Activated CD8-positive, alpha-beta memory T cell treated with anti-CD3 and anti-CD28 coated beads, Interleukin-2, amount 10 ng/mL, durations not matched to agents 7 days and 5 days (primary cell): ENCODE results near the gene RAB5A. TPM values are rescaled to one million over a fixed set of nuclear protein-coding genes. Genes with fewer than 3 reads are reported as not detected.
"Not testable (repeated sequence)": the region's sequence is repeated elsewhere in the genome, so short reads cannot be mapped to it uniquely, and the experiment has no call there.

Experiments
- ATAC-seq: fragments of 150-1000 bp; cut with Tn5 transposase; one replicate; pipeline ENCODE4 v1.10.0; 2021; ENCODE audit warnings: moderate library complexity
- CTCF ChIA-PET: fragments of 350-600 bp; sonication (Branson Sonifier 250); formaldehyde crosslinking; loops from one replicate; lab custom pipeline; 2021; ENCODE audit warnings: antibody characterized with exemption; lab: Charles Lee
- DNase-seq: peaks from one replicate; pipeline ENCODE4 v3.0.0-alpha.2; 2020
- H3K27ac Mint-ChIP-seq: one replicate; pipeline ENCODE4 v1.8.0; 2021; ENCODE audit warnings: mild to moderate bottlenecking, mixed read lengths
- H3K27me3 Mint-ChIP-seq: one replicate; pipeline ENCODE4 v1.8.0; 2021; ENCODE audit warnings: mixed read lengths
- H3K36me3 Mint-ChIP-seq: one replicate; pipeline ENCODE4 v1.8.0; 2021; ENCODE audit warnings: mild to moderate bottlenecking, mixed read lengths
- H3K4me1 Mint-ChIP-seq: one replicate; pipeline ENCODE4 v1.8.0; 2021; ENCODE audit warnings: mixed read lengths
- H3K4me3 Mint-ChIP-seq: one replicate; pipeline ENCODE4 v1.8.0; 2021; ENCODE audit warnings: mild to moderate bottlenecking, moderate library complexity, mixed read lengths
- H3K9me3 Mint-ChIP-seq: one replicate; pipeline ENCODE4 v1.8.0; 2022; ENCODE audit warnings: low read depth, mixed read lengths
- total RNA-seq, 2 experiments: library from RNA; stranded (reverse); gene quantifications; one replicate each; pipeline ENCODE4 v1.2.3, GENCODE V29; 2021

The RAB5A gene
- total RNA-seq, 2 experiments from 2014 or later: 57.3 to 59.7 TPM

DNA sequence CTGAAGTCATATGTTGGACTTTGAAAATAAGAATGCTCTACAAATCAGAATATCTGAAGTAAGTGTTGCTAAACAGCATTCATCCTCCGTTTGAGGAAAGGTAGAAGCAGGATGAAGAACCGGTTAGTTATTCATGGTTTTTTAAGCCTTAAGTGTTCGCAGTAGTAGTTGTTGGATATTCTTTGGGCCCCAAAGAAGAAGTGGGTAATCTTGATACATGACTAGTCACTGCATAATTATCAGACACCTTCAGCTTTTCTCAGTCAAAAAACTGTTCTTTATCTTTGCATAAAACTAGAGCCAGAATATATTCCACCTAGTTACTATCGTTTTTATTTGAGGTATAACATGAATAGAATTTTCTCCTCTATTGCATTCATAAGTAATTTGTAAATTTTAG is 13.8 kb downstream of the RAB5A start:
- ATAC-seq (no peak), DNase-seq (no peak)
- CTCF ChIA-PET: no interaction called here
- no peaks in the 10 kb centered on the region for H3K27me3 Mint-ChIP-seq
- H3K9me3 Mint-ChIP-seq: no peaks in the 10 kb centered on the region
- H3K4me1 Mint-ChIP-seq: peaks cover 26% of the 10 kb centered on the region
- no peak overlapping the region for H3K27ac Mint-ChIP-seq
- peaks cover 36% of the 10 kb centered on the region for H3K36me3 Mint-ChIP-seq
- H3K4me3 Mint-ChIP-seq: no peak overlapping the region

DNA sequence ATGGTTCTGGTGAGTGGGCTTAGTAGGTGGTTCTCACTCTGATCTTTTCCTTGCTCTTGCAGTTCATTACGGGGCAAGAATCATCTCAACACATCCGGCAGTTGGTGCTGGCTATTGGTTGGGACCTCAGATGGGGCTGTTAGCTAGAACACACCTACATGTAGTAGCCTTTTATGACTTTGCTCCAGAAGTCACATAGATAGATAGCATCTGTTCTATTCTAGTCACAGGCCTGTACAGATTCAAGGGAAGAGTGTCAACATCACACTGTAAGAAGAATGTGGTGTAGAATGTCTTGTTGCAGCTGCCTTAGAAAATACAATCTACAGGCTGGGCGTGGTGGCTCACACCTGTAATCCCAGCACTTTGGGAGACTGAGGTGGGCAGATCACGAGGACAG is 15.1 kb downstream of the RAB5A start:
- CTCF ChIA-PET: no interaction called here
- H3K4me3 Mint-ChIP-seq: no peak overlapping the region
- H3K27me3 Mint-ChIP-seq: no peaks in the 10 kb centered on the region
- peaks cover 23% of the 10 kb centered on the region for H3K4me1 Mint-ChIP-seq
- no peak for DNase-seq
- ATAC-seq: no peak
- H3K9me3 Mint-ChIP-seq: no peaks in the 10 kb centered on the region
- no peak overlapping the region for H3K27ac Mint-ChIP-seq
- H3K36me3 Mint-ChIP-seq: peaks cover 40% of the 10 kb centered on the region

DNA sequence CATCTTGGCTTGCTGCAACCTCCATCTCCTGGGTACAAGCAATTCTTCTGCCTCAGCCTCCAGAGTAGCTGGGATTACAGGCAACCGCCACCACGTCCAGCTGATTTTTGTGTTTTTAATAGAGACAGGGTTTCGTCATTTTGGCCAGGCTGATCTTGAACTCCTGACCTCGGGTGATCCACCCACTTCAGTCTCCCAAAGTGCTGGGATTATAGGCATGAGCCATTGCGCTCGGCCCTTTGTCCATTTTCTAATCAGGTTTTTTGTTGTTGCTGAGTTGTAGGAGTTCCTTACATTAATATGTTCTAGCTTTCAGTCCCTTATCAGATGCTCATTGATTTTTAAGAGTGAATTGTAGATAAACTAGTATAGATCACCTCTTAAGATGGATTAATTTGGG is 20.3 kb downstream of the RAB5A start:
- Mint-ChIP-seq H3K9me3 (no peaks in the 10 kb centered on the region), H3K27me3 (no peaks in the 10 kb centered on the region), H3K27ac (no peak overlapping the region), H3K4me3 (no peak overlapping the region), H3K36me3 (peaks cover 37% of the 10 kb centered on the region), H3K4me1 (peaks cover 9% of the 10 kb centered on the region)
- CTCF ChIA-PET: no interaction called here
- DNase-seq (no peak), ATAC-seq (no peak)

DNA sequence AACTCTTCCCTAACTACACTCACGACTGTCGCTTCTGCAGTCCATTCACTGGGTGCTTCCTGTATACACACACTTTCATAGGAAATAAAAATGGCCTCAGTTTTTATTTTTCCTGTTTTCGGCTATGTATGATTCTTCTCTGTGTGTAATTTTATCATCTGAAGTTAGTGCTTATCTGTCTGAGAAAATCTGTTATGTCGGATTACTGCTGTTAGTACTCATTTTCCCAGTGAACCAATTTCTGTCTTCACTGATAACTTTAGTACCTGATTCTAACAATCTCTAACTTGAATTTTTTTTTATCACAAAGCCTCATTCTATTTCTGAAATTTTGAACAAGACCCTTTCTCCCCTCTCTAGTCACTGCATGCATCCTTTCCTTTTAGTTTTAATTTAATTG is 20.9 kb downstream of the RAB5A start:
- no peak overlapping the region for H3K4me3 Mint-ChIP-seq
- H3K27me3 Mint-ChIP-seq: no peaks in the 10 kb centered on the region
- H3K9me3 Mint-ChIP-seq: no peaks in the 10 kb centered on the region
- ATAC-seq: no peak
- no peak overlapping the region for H3K27ac Mint-ChIP-seq
- peaks cover 34% of the 10 kb centered on the region for H3K36me3 Mint-ChIP-seq
- CTCF ChIA-PET: no interaction called here
- H3K4me1 Mint-ChIP-seq: peaks cover 9% of the 10 kb centered on the region
- no peak for DNase-seq

DNA sequence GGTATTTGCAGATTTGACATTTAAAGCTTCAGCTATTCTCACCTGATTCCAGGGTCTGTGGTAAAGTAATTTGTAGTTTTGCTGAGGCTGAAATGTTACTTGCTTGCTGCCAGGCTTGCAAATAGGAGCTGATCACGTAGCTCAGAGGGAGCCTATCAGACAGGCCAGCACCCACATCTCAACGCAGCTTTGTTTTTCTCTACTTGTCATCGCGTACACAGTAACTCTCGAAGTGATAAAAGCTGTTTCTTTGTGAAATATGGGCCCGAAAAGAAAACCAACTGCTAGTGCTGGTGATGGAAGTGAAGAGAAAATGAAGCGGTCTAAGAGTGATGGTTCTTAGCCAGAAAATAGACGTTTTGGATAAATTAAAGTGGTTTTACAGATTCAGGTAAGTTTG is 23.4 kb downstream of the RAB5A start:
- CTCF ChIA-PET: interaction anchor here (0.9 kb wide), 2 partner anchors 17 to 20 kb away, joined by 3 to 4 read pairs; no protein-coding TSS in a partner anchor
- no peak for DNase-seq
- no peak overlapping the region for H3K4me3 Mint-ChIP-seq
- H3K36me3 Mint-ChIP-seq: peaks cover 39% of the 10 kb centered on the region
- ATAC-seq: no peak
- H3K27ac Mint-ChIP-seq: no peak overlapping the region
- H3K4me1 Mint-ChIP-seq: peaks cover 6% of the 10 kb centered on the region
- H3K9me3 Mint-ChIP-seq: no peaks in the 10 kb centered on the region
- no peaks in the 10 kb centered on the region for H3K27me3 Mint-ChIP-seq

DNA sequence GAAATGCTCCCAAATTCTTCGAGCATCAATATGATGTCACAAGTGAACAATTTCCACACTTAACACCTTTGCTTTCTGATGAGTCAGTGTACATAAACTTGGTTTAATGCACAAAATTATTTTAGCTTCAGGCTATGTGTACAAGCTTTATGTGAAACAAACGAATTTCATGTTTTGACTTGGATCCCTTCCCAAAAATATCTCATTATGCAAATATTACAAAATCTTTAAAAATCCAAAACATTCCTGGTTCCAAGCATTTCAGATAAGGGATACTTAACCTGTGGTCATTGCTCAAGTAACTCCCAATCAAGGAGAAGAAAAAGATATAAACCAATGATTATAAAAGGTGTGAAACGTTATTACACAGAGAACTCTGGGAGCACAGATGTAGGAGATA is 25.2 kb downstream of the RAB5A start:
- Mint-ChIP-seq H3K27me3 (no peaks in the 10 kb centered on the region), H3K4me3 (no peak overlapping the region), H3K36me3 (peaks cover 42% of the 10 kb centered on the region), H3K9me3 (no peaks in the 10 kb centered on the region), H3K27ac (no peak overlapping the region), H3K4me1 (peaks cover 4% of the 10 kb centered on the region)
- ATAC-seq (no peak), DNase-seq (no peak)
- CTCF ChIA-PET: interaction anchor here (0.7 to 1.1 kb wide), 2 partner anchors 25 to 31 kb away, joined by 3 read pairs; no protein-coding TSS in a partner anchor

DNA sequence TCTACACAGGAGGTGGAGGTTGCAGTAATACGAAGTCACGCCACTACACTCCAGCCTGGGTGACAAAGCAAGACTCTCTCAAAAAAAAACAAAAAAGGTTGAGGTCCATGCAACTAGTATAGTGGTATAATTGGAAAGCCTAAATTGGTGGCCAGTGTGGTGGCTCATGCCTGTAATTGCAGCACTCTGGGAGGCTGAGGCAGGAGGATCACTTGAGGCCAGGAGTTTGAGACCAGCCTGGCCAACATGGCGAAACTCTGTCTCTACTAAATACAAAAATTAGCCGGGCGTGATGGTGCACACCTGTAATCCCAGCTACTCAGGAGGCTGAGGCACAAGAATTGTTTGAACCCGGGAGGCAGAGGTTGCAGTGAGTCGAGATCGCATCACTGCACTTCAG is 42.0 kb downstream of the RAB5A start:
- H3K27me3 Mint-ChIP-seq, DNase-seq, H3K4me3 Mint-ChIP-seq, ATAC-seq, CTCF ChIA-PET, H3K4me1 Mint-ChIP-seq, H3K27ac Mint-ChIP-seq, H3K9me3 Mint-ChIP-seq: not testable (repeated sequence)
- H3K36me3 Mint-ChIP-seq: peaks cover 18% of the 10 kb centered on the region

DNA sequence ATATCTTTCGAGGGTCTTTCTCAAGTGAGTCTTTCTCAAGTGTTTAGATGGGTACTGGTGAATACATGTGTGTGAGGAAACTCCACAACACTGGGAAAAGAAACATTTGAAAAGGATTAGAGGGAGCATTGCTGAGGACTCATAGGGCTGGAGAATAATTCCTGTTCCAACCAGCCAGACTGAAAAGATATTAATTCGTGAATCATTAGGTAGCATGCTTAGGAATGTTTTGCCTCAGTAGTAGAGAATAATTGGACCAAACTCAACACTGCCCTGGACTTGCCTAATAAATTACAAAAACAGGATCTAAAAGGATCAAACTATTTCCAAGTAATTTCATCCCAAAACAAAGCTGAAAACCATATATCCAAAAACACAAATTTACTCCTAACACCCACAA is 47.9 kb downstream of the RAB5A start:
- no peaks in the 10 kb centered on the region for H3K9me3 Mint-ChIP-seq
- CTCF ChIA-PET: no interaction called here
- H3K27me3 Mint-ChIP-seq: no peaks in the 10 kb centered on the region
- no peak for DNase-seq
- no peaks in the 10 kb centered on the region for H3K4me1 Mint-ChIP-seq
- no peak for ATAC-seq
- no peak overlapping the region for H3K27ac Mint-ChIP-seq
- peaks cover 2% of the 10 kb centered on the region for H3K36me3 Mint-ChIP-seq
- no peak overlapping the region for H3K4me3 Mint-ChIP-seq

DNA sequence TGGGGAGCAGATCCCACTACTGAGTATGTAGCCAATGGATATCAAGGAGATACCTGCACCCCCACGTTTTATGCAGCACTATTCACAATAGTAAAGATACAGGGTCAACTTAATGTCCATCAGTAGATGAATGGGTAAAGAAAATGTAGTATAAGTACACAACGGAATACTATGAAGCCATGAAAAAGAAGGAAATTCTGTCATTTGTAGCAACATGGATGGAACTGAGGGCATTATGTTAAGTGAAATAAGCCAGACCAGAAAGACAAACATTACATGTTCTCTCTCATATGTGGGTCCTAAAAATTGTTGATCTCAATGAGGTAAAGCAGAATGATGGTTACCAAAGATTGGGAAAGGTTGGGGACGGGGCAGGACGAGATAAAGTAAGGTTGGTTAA is 50.6 kb downstream of the RAB5A start:
- Mint-ChIP-seq H3K4me3 (no peak overlapping the region), H3K36me3 (no peaks in the 10 kb centered on the region), H3K4me1 (no peaks in the 10 kb centered on the region), H3K27me3 (no peaks in the 10 kb centered on the region), H3K27ac (no peak overlapping the region), H3K9me3 (no peaks in the 10 kb centered on the region)
- DNase-seq (no peak), ATAC-seq (no peak)
- CTCF ChIA-PET: no interaction called here

DNA sequence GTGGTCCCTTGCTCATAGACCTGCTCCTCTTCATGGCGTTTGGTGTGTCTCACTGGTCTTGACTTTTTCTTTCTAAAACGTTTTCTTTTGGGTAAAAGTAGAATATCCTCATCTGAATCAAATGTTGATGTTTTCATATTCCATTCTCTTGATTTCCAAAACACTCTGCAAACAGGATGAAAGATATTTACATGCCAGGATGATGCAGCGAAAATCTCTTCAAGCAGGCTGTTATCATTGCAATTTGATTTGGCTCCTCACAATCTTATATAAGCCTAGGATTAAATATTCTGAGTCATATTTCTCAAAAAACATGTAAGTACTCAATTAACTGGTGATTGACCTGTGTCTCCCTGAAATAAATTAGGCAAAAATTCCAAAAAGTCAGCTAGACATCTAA is 55.0 kb downstream of the RAB5A start:
- Mint-ChIP-seq H3K4me1 (no peaks in the 10 kb centered on the region), H3K9me3 (no peaks in the 10 kb centered on the region), H3K4me3 (no peak overlapping the region), H3K27ac (no peak overlapping the region), H3K36me3 (no peaks in the 10 kb centered on the region), H3K27me3 (no peaks in the 10 kb centered on the region)
- ATAC-seq (no peak), DNase-seq (no peak)
- CTCF ChIA-PET: no interaction called here

DNA sequence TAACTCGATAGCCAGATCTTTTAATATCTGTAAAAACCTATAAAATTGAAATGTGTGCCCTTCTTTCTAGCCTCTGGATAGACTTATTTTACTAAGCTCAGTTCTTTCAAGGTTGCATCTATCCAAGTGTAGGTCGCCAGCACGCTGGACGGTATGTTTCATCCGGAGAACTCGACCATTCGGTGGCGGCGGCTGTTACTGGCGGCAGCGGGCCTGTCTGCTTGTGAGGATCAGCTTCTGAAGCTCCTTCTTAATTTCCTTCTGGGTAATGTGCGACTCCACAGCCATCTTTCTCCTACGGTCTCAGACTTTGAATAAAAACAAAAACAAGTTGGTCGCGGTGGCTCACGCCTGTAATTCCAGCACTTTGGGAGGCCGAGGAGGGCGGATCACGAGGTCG is 61.1 kb downstream of the RAB5A start:
- Mint-ChIP-seq H3K27ac (no peak overlapping the region), H3K4me3 (no peak overlapping the region), H3K36me3 (no peaks in the 10 kb centered on the region), H3K4me1 (no peaks in the 10 kb centered on the region), H3K9me3 (no peaks in the 10 kb centered on the region), H3K27me3 (no peaks in the 10 kb centered on the region)
- CTCF ChIA-PET: no interaction called here
- DNase-seq (no peak), ATAC-seq (no peak)

DNA sequence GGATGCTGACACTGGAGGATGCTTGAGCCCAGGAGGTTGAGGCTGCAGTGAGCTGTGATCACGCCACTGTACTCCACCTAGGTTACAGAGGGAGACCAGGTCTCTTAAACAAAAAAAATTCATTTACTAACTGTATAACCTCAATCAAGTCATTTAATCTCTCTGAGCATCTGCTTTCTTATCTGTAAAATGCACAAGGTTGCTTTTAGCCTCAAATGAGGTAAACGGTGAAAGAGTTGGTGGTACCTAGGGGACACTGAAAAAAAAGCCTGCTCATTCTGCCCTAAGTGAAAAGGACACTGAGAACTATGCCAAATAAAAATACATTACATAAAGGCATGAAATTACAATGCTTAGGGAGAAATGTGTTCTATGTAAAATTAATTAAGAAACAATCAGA is 61.7 kb downstream of the RAB5A start:
- DNase-seq (no peak), ATAC-seq (no peak)
- no peaks in the 10 kb centered on the region for H3K36me3 Mint-ChIP-seq
- no peaks in the 10 kb centered on the region for H3K27me3 Mint-ChIP-seq
- no peak overlapping the region for H3K4me3 Mint-ChIP-seq
- CTCF ChIA-PET: no interaction called here
- no peaks in the 10 kb centered on the region for H3K4me1 Mint-ChIP-seq
- H3K9me3 Mint-ChIP-seq: no peaks in the 10 kb centered on the region
- no peak overlapping the region for H3K27ac Mint-ChIP-seq

DNA sequence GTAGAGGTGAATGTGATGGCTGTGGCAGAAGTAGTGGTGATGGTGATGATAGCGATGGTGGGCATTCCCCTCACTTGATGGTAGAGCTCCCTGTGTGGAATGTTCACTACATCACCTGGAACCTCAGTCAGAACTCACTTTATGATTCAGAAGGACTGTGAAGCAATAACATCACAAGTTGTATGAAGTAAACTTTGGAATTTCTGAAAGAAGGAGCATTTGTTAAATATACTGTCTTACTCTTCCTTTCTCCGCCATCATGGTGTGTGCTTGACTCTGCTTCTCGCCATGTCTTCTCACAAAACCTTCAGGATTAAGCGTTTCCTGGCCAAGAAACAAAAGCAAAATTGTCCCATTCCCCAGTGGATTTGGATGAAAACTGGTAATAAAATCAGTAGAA is 65.3 kb downstream of the RAB5A start, which contains the start of gene PP2D1:
Gene PP2D1, minus strand, starts transcription at position 101 of the 400 bp plus-strand sequence. CDS start 192 bp downstream, outside the sequence.
- H3K4me3 Mint-ChIP-seq: no peak within 1 kb of the TSS
- H3K36me3 Mint-ChIP-seq: no peaks in the 10 kb centered on the region
- no peaks in the 10 kb centered on the region for H3K9me3 Mint-ChIP-seq
- no peak for ATAC-seq
- no peaks in the 10 kb centered on the region for H3K27me3 Mint-ChIP-seq
- no peak within 1 kb of the TSS for H3K27ac Mint-ChIP-seq
- CTCF ChIA-PET: no interaction called here
- no peak for DNase-seq
- H3K4me1 Mint-ChIP-seq: no peaks in the 10 kb centered on the region

DNA sequence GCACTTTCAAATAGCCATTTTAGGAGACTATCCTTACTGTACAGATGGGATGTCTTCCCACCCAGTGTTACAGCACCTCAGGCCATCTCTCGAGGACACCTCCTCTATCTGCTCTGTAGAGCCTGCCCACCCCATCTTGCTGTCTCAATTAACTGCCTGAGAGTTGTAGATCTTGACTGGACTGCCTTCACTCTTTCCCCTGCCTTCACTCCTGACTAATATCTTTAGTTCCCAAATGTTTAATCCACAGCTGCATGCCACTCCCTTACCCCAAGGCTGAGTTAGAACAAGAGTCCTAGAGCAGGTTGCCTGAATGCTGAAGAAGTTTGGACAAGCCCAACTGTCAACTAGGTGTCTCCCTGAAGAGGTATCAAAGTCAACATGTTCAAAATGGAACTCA is 66.5 kb downstream of the RAB5A start:
- Mint-ChIP-seq H3K4me3 (no peak overlapping the region), H3K4me1 (no peaks in the 10 kb centered on the region), H3K36me3 (no peaks in the 10 kb centered on the region), H3K27me3 (no peaks in the 10 kb centered on the region), H3K27ac (no peak overlapping the region), H3K9me3 (no peaks in the 10 kb centered on the region)
- no peak for DNase-seq
- ATAC-seq: no peak
- CTCF ChIA-PET: no interaction called here

DNA sequence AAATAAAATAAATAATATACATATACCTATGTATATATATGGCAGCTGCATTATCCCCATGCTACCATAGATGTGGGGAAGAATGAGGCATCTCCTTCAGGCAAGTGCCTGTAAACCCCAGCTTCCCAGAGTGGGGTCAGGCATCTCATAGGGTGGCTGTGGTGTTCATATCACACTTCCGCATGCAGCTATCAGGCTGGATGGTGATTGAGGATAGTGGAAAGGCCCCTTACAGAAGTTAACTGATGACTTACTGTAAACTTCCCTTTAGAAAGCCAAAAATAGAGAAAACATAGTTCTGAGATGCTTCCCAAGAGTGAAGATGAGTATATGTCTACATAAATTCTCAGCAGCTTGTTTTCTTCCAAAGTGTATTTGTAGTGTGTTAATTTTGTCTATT is 68.6 kb downstream of the RAB5A start:
- no peaks in the 10 kb centered on the region for H3K36me3 Mint-ChIP-seq
- DNase-seq (no peak), ATAC-seq (no peak)
- H3K4me1 Mint-ChIP-seq: no peaks in the 10 kb centered on the region
- no peaks in the 10 kb centered on the region for H3K9me3 Mint-ChIP-seq
- no peak overlapping the region for H3K4me3 Mint-ChIP-seq
- H3K27ac Mint-ChIP-seq: no peak overlapping the region
- CTCF ChIA-PET: interaction anchor here (0.7 kb wide), 1 partner anchor 75 kb away, joined by 3 read pairs; no protein-coding TSS in a partner anchor
- H3K27me3 Mint-ChIP-seq: no peaks in the 10 kb centered on the region
